Measurements from ENCODE around the gene AASS. TPM values are rescaled to one million over a fixed set of nuclear protein-coding genes. Genes with fewer than 3 reads are reported as not detected.

The AASS gene
- polyA plus RNA-seq, 3 donors: 38.0 to 67.1 (median 66.1) TPM

DNA sequence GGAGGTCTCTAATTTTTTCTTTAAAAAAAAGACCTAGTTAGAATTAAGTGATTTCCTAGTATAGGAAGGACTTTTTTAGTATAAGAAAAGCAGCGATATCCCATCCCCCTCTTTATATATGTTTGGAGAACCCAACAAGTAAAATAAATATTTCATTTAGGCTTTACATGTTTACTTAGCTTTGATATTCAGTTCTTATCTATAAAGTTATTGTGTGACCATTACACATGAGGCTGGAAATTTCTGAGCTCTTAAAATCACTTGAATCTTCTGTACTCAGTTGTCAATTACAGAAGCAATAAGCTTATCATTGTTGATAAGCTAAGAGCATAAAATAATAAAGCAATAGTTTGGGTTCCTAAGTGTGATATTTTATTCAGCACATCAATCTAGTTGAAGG, 89.7 kb downstream of the AASS start:
- no peak for DNase-seq

DNA sequence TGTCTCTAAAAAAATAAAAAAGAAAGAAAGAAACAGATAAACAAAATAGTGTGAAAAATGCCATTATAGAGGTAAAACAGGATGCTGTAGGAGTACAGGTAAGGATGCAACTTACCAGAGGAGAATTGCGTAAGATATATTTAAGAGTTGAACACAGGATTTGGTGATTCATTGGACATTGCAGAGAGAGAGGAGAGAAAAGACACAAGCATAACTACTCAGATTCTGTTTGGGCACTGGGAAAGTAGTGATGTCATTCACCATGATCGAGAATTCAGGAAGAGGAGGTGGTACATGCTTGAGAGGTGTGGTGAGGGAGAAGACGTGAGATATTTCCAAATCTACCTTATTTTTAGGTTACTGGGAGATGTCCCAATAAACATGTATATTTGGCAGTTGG, 97.6 kb downstream of the AASS start:
- no peak for DNase-seq

DNA sequence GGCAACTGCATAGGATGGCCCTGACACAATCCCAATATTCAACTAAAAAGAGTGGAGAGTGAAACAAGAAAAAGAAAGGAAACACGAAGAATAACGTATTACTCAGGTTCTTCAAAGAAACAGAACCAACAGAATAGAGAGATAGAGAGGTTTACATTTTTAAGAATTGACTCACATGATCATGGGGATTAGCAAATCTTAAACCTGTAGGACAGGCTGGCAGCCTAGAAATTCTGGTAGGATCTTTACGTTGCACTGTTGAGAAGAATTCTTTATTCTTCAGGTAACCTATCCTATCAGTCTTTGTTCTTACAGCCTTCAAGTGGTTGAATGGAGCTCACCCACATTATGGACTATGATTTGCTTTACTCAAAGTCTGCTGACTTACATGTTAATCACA, 103.9 kb downstream of the AASS start:
- DNase-seq: no peak

DNA sequence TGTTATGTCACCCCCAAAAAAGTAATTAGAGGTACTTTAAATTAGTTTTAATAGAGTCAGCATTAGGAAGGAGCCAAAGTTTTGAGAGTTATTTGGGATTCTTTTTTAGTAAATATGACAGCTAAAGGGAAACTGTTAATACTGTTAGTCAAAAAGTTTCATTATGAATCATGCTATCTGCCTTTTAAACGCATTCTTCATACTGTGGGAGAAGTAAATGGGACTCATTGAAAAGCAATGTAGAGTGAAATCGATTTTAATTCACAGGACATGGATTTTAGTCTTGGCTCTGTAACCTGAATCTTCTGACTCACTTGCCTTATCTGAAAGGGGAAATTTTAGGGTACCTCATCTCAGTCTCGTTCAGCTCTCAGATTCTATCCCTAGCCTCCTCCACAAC, 105.1 kb downstream of the AASS start:
- no peak for DNase-seq

DNA sequence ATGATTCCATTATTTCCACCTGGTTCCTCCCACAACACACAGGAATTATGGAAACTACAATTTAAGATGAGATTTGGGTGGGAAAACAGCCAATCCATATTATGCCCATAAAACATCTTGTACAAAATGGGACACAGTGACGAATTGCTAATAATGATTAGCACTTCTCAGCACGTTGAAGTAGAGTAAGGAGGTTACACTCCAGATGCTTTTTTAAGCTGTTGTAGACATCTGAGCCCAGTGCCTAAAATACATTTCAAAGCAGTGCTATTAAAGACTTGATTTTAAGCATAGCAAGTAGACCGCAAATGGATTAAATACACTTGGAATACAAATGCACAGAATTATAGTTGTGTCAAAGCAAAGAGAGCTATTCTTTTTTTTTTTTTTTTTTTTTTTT, 105.9 kb downstream of the AASS start:
- no peak for DNase-seq

DNA sequence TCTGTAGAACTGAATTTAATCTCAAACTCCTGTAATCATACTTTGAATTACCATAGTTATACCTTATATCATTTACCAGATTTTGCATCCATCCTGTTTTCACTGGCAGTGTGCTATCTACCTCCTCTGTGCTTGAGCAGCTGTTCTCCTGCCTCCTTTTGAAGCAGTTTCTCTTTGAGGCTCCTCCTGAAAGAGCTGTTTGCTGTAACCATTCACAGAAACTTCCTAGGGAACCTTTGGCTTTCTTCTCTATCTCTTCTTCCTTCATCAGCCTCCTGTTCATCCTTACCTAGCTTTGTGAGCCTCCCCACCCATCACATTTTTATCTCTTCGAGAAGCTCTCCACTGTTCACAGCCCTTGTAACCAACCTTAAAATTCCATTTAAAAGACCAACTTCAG, 108.2 kb downstream of the AASS start:
- no peak for DNase-seq

DNA sequence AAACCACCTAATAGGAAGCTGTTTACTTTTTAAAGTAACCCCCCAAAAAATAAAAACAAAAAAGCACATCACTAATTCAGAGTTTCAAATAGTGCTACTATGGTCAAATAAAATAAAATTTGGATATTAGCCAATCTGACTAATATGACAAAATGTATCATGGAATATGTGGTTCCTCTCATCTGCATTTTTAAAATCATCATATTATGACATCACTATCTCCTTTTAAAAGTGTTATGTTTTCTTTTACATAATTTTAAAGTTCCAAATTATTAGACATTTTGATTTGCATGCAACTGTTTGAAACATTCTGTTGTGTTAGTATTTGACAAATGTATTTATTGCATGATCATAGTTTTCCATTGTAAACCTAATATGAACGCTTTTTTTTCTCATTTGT, 110.4 kb downstream of the AASS start:
- no peak for DNase-seq

DNA sequence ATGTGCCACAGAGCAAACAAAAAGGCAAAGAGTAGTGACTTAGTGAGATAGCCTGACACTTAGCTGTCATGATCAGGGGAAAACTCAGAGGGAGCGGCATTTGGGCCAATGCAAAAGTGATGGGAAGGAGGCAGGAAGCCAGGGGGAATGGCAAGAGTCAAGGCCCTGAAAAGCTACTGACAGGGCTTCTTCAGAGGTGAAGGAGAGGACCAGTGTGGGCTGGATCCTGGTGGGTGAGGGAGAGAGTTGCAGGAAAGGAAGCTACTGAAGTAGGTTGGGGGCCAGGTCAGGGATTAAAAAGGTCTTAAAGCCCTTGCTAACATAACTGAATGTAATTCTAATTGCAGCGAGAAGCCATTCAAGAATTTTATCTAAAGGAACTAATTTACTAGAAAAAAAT, 117.0 kb downstream of the AASS start:
- no peak for DNase-seq

Other genes starting within 250 kb of the AASS start
- not detected for gene FEZF1, start 160.5 kb upstream of the AASS start, polyA plus RNA-seq (ENCODE audit: insufficient read length in 3 of 3)

All from renal pelvis (tissue), 4 donors.